HepG2 (cell line): Measurements from ENCODE around the gene IPO13. TPM values are rescaled to one million over a fixed set of nuclear protein-coding genes. Genes with fewer than 3 reads are reported as not detected.

Experiments
- CEBPG ChIP-seq: IDR thresholded peaks from 2 replicates; pipeline ENCODE4 v1.6.1; 2016
- CHD2 ChIP-seq: IDR thresholded peaks from 2 replicates; pipeline ENCODE4 v1.6.1; 2011; ENCODE audit warnings: low read depth, low read length, improper control_type of control experiment
- EED ChIP-seq: sonication (generic); formaldehyde crosslinking; IDR thresholded peaks from 2 replicates; pipeline ENCODE4 v1.5.0; 2020; ENCODE audit warnings: mild to moderate bottlenecking, missing genetic modification reagents
- ELK4 ChIP-seq: sonication (generic); formaldehyde crosslinking; IDR thresholded peaks from 2 replicates; pipeline ENCODE4 v1.9.0; 2021; ENCODE audit warnings: missing genetic modification reagents, borderline replicate concordance
- GPN1 ChIP-seq: sonication (generic); formaldehyde crosslinking; IDR thresholded peaks from 2 replicates; pipeline ENCODE4 v1.5.1; 2020; ENCODE audit warnings: missing genetic modification reagents, borderline replicate concordance
- HNRNPK ChIP-seq: fragments of 200-400 bp; formaldehyde crosslinking; IDR thresholded peaks from 2 replicates; pipeline ENCODE4 v1.6.1; 2018; ENCODE audit warnings: low read length, low read depth, moderate library complexity, mild to moderate bottlenecking; ENCODE audit not compliant: poor library complexity, severe bottlenecking
- MAZ ChIP-seq, 2 experiments: sonication (generic) in 1 of 2; formaldehyde crosslinking in 1 of 2; IDR thresholded peaks; 2 replicates each; pipeline versions ENCODE4 v1.5.0 to v1.6.1; 2012 to 2020; ENCODE audit warnings: low read depth in 2 of 2, mild to moderate bottlenecking in 2 of 2, borderline replicate concordance in 1 of 2, improper control_type of control experiment in 1 of 2, low read length in 1 of 2, missing genetic modification reagents in 1 of 2, moderate library complexity in 1 of 2
- MEIS1 ChIP-seq: sonication (generic); formaldehyde crosslinking; IDR thresholded peaks from 2 replicates; pipeline ENCODE4 v1.9.0; 2021; ENCODE audit warnings: mild to moderate bottlenecking, missing genetic modification reagents, moderate library complexity, borderline replicate concordance
- PLRG1 ChIP-seq: fragments of 450-650 bp; conservative IDR thresholded peaks from 2 replicates; pipeline ENCODE4 v1.6.1; 2016
- POGK ChIP-seq: sonication (generic); formaldehyde crosslinking; conservative IDR thresholded peaks from 2 replicates; pipeline ENCODE4 v1.8.0; 2022; ENCODE audit warnings: mild to moderate bottlenecking, moderate library complexity, missing genetic modification reagents
- RFX1 ChIP-seq: fragments of 450-650 bp; IDR thresholded peaks from 2 replicates; pipeline ENCODE4 v1.6.1; 2017
- TBL1XR1 ChIP-seq: fragments of 150-350 bp; IDR thresholded peaks from 2 replicates; pipeline ENCODE4 v1.6.1; 2014; ENCODE audit warnings: borderline replicate concordance, low read length; ENCODE audit not compliant: partially characterized antibody
- THAP7 ChIP-seq: sonication (generic); formaldehyde crosslinking; IDR thresholded peaks from 2 replicates; pipeline ENCODE4 v1.8.1; 2023; ENCODE audit warnings: mild to moderate bottlenecking, missing genetic modification reagents
- XBP1 ChIP-seq: sonication (generic); formaldehyde crosslinking; IDR thresholded peaks from 2 replicates; pipeline ENCODE4 v1.5.0; 2020; ENCODE audit warnings: missing genetic modification reagents
- ZBED4 ChIP-seq: sonication (generic); formaldehyde crosslinking; IDR thresholded peaks from 2 replicates; pipeline ENCODE4 v1.4.0; 2020; ENCODE audit warnings: missing genetic modification reagents, borderline replicate concordance
- ZNF101 ChIP-seq: sonication (generic); formaldehyde crosslinking; IDR thresholded peaks from 2 replicates; pipeline ENCODE4 v1.4.0; 2020; ENCODE audit warnings: mild to moderate bottlenecking, low read depth, missing genetic modification reagents, borderline replicate concordance
- ZNF124 ChIP-seq: sonication (generic); formaldehyde crosslinking; IDR thresholded peaks from 2 replicates; pipeline ENCODE4 v1.4.0; 2020; ENCODE audit warnings: missing genetic modification reagents
- ZNF549 ChIP-seq: sonication (generic); formaldehyde crosslinking; IDR thresholded peaks from 2 replicates; pipeline ENCODE4 v1.5.0; 2020; ENCODE audit warnings: missing genetic modification reagents
- ZNF777 ChIP-seq: sonication (generic); formaldehyde crosslinking; IDR thresholded peaks from 2 replicates; pipeline ENCODE4 v1.4.0; 2020; ENCODE audit warnings: missing genetic modification reagents
- polyA plus RNA-seq, 8 experiments: library from polyadenylated mRNA; depleted of rRNA in 3 of 8; stranded (reverse) in 7 of 8; unstranded in 1 of 8; fragments of >200 nt; fragmentation: Illumina TruSeq in 4 of 8; extraction: Trizol in 4 of 8; gene quantifications; 2 replicates each; pipeline versions ENCODE4 v1.2.1 to v1.2.3, GENCODE V29; 2011 to 2016; ENCODE audit warnings: low read depth in 4 of 8, missing spikeins in 1 of 8, mixed read lengths in 1 of 8; ENCODE audit not compliant: insufficient read depth in 1 of 8
- total RNA-seq, 5 experiments: library from RNA; depleted of rRNA; stranded (reverse); fragments of >200 nt; fragmentation: Illumina TruSeq; extraction: Trizol; gene quantifications; 2 replicates each; pipeline ENCODE4 v1.2.3, GENCODE V29; 2016; ENCODE audit warnings: low read depth in 1 of 5

Gene IPO13
- total and polyA plus RNA-seq, 2 of the 13 experiments (the other 11 are each of a cell fraction or from before 2014, with no cell fraction given): 12.9 to 15.6 TPM

GRCh38 chr1:43991476-43992231 is 44.9 kb downstream of the IPO13 start, which contains the start of gene CCDC24 (continued):
- TF ChIP-seq MAZ (IDR thresholded peaks at IDR 0.05; ENCODE audit: borderline replicate concordance, low read depth, low read length): peak; percentile 29; the same call in 1 of the 2 replicates
- peak; percentile 70; the same call in 1 of the 2 replicates for TF ChIP-seq MAZ (CRISPR knock-in tag; IDR thresholded peaks at IDR 0.05; ENCODE audit: low read depth)
- TF ChIP-seq POGK (CRISPR knock-in tag): peak; percentile 67; the same call in 1 of the 2 replicates
- TF ChIP-seq GPN1 (CRISPR knock-in tag): no peak; the same call in 1 of the 2 replicates
- TF ChIP-seq TBL1XR1: no peak
- TF ChIP-seq RFX1: peak; percentile 45; the same call in 1 of the 2 replicates
- TF ChIP-seq ZNF101 (CRISPR knock-in tag): no peak
- no peak for TF ChIP-seq XBP1 (CRISPR knock-in tag)
- TF ChIP-seq ZNF777 (CRISPR knock-in tag): peak; percentile 79
- TF ChIP-seq PLRG1: no peak
- TF ChIP-seq ZNF124 (CRISPR knock-in tag): no peak
- TF ChIP-seq EED (CRISPR knock-in tag): no peak
- no peak; the same call in 1 of the 2 replicates for TF ChIP-seq MEIS1 (CRISPR knock-in tag)
- TF ChIP-seq THAP7: peak; percentile 57; the same call in 1 of the 2 replicates
- TF ChIP-seq ELK4: no peak
- no peak for TF ChIP-seq CHD2
- no peak for TF ChIP-seq CEBPG (CRISPR knock-in tag)
- peak; percentile 60 for TF ChIP-seq HNRNPK
- TF ChIP-seq ZBED4: peak; percentile 75
- TF ChIP-seq ZNF549 (CRISPR knock-in tag): no peak
